Spleen (tissue), 11 donors: ENCODE data around the gene XPC. TPM values are rescaled to one million over a fixed set of nuclear protein-coding genes. Genes with fewer than 3 reads are reported as not detected.
A peak's percentile ranks its signal among the peaks of the same experiment; 100 is the strongest.

ENCODE experiments used
- DNase-seq: peaks from one replicate; pipeline ENCODE4 v3.0.0-alpha.2; 2020
- H3K27ac ChIP-seq, 8 donors: fragments of 200-600 bp; sonication (generic) in 7 of 8; 1 replicate in 4 of 8; 2 replicates in 4 of 8; pipeline versions ENCODE4 v1.5.0 to v1.8.0; 2016 to 2021; ENCODE audit warnings: inconsistent platforms in 4 of 8, mild to moderate bottlenecking in 4 of 8, moderate library complexity in 1 of 8
- H3K27me3 ChIP-seq, 7 donors: fragments of 200-600 bp; sonication (generic) in 6 of 7; replicated peaks in 1 of 7; 1 replicate in 4 of 7; 2 replicates in 3 of 7; pipeline versions ENCODE4 v1.5.0 to v1.8.0; 2016 to 2021; ENCODE audit warnings: inconsistent platforms in 3 of 7, mild to moderate bottlenecking in 1 of 7
- H3K36me3 ChIP-seq, 6 donors: fragments of 200-600 bp; sonication (generic) in 5 of 6; 1 replicate in 4 of 6; 2 replicates in 2 of 6; pipeline versions ENCODE4 v1.5.0 to v1.8.0; 2016 to 2021; ENCODE audit warnings: inconsistent platforms in 2 of 6
- H3K4me1 ChIP-seq, 6 donors: fragments of 200-600 bp; sonication (generic) in 5 of 6; 1 replicate in 3 of 6; 2 replicates in 3 of 6; pipeline versions ENCODE4 v1.5.0 to v1.8.0; 2016 to 2021; ENCODE audit warnings: inconsistent platforms in 3 of 6
- H3K4me3 ChIP-seq, 8 donors: fragments of 200-600 bp; sonication (generic) in 7 of 8; 1 replicate in 4 of 8; 2 replicates in 4 of 8; pipeline versions ENCODE4 v1.5.0 to v1.8.0; 2016 to 2021; ENCODE audit warnings: inconsistent platforms in 4 of 8, mild to moderate bottlenecking in 4 of 8, moderate library complexity in 2 of 8
- H3K9me3 ChIP-seq, 8 donors: fragments of 200-600 bp; sonication (generic) in 7 of 8; 1 replicate in 4 of 8; 2 replicates in 4 of 8; pipeline versions ENCODE4 v1.5.0 to v1.8.0; 2016 to 2021; ENCODE audit warnings: inconsistent platforms in 4 of 8
- CTCF ChIP-seq, 11 experiments: fragments of 200-600 bp in 7 of 11; fragments of 450-650 bp in 4 of 11; sonication (generic) in 4 of 11; IDR thresholded peaks in 8 of 11; conservative IDR thresholded peaks in 3 of 11; 1 replicate in 7 of 11; 2 replicates in 4 of 11; pipeline versions ENCODE4 v1.4.0 to v1.8.0; 2016 to 2021; ENCODE audit warnings: antibody characterized with exemption in 11 of 11, inconsistent platforms in 4 of 11, mild to moderate bottlenecking in 1 of 11
- POLR2A ChIP-seq, 3 donors: fragments of 450-650 bp; IDR thresholded peaks; one replicate each; pipeline ENCODE4 v1.5.1; 2017; ENCODE audit warnings: antibody characterized with exemption in 3 of 3, mild to moderate bottlenecking in 1 of 3
- POLR2AphosphoS5 ChIP-seq, 3 donors: sonication (generic); formaldehyde crosslinking; IDR thresholded peaks; one replicate each; pipeline ENCODE4 v1.5.1; 2017; ENCODE audit warnings: antibody characterized with exemption in 3 of 3
- WGBS, 5 donors: extraction: QIAGEN DNeasy Blood & Tissue Kit in 3 of 5; methylation state at CpG; one replicate each; pipeline versions ENCODE4 v1.1.5 to v1.1.7; 2013 to 2018; 5-methylcytosine and 5-hydroxymethylcytosine counted together
- intact Hi-C: fragments of 100-400 bp; cut with DNase I; formaldehyde crosslinking; loops from one replicate; pipeline ENCODE4 v1.15.0; 2023; ENCODE audit warnings: low total_unique reads
- polyA plus RNA-seq, 3 donors: library from polyadenylated mRNA; stranded (reverse); fragments of 200-250 nt; gene quantifications; one replicate each; pipeline ENCODE4 v1.2.1, GENCODE V29; 2013
- total RNA-seq, 7 donors: library from RNA; depleted of rRNA in 3 of 7; stranded (reverse); fragments of >200 nt in 3 of 7; fragmentation: NEBNext Ultra II Directional in 4 of 7; extraction: Animal tissue kit (Norgen Biotek cat#: 25700) in 4 of 7; gene quantifications; one replicate each; pipeline versions ENCODE4 v1.1.0 to v1.2.1, GENCODE V29; 2016 to 2021
- donor health status: healthy with polysubstance abuse.
- donor health status: DM: no; HTN: no; CAD: no; lungs with moderate emphysema.
- donor health status: DM: no; HTN: no; CAD: no.
- donor health status: Bipolar disorder and iron deficiency.
- donor health status: healthy.
- donor health status: DM: no; HTN: no; CAD: no.
- donor health status: DM: yes; HTN: yes; CAD: no.

XPC gene
- total and polyA plus RNA-seq, 10 donors, result 16.1 to 65.6 (median 47.3) TPM

- WGBS, 5 donors, result 92 to 98% (median 97%) methylated on average over 5 of the region's 5 CpGs
- TF ChIP-seq POLR2A (IDR thresholded peaks at IDR 0.05) (no peak), CTCF (IDR thresholded peaks at IDR 0.05 in 8 of 11, conservative IDR thresholded peaks at IDR 0.05 in 3 of 11) (no peak)
- H3K4me1 ChIP-seq, result peaks cover 15 to 42% (median 32%) of the 10 kb centered on the region in 6 donors
- H3K9me3 ChIP-seq, result no peaks in the 10 kb centered on the region
- peaks cover 2 to 66% (median 52%) of the 10 kb centered on the region in 6 donors for H3K36me3 ChIP-seq
- no peaks in the 10 kb centered on the region for H3K27me3 ChIP-seq
- no peak overlapping the region for H3K27ac ChIP-seq
- intact Hi-C loops, result loop anchor here (10.0 kb wide), 1 partner anchor 234 kb away; no protein-coding TSS in a partner anchor
- DNase-seq, result no peak
- no peak overlapping the region for H3K4me3 ChIP-seq
These were observed 49.7 kb downstream of the XPC start for GRCh38 chr3:14128724-14129123.

GRCh38 chr3:14127516-14128161 is 50.8 kb downstream of the XPC start:
- Histone ChIP-seq H3K4me3 (no peak overlapping the region), H3K27ac (peak overlapping the region in 1 of 8 donors; percentile 94), H3K27me3 (no peaks in the 10 kb centered on the region), H3K4me1 (peaks cover 22 to 53% (median 43%) of the 10 kb centered on the region in 6 donors), H3K9me3 (no peaks in the 10 kb centered on the region), H3K36me3 (peaks cover 2 to 55% (median 41%) of the 10 kb centered on the region in 6 donors)
- DNase-seq, result no peak
- TF ChIP-seq POLR2A (IDR thresholded peaks at IDR 0.05) (no peak), POLR2AphosphoS5 (IDR thresholded peaks at IDR 0.05) (no peak), CTCF (IDR thresholded peaks at IDR 0.05 in 8 of 11, conservative IDR thresholded peaks at IDR 0.05 in 3 of 11) (no peak)
- intact Hi-C loops, result loop anchor here (10.0 kb wide), 1 partner anchor 233 kb away; no protein-coding TSS in a partner anchor
- WGBS, 5 donors, result 83 to 90% (median 85%) methylated on average over 11 to 12 of the region's 12 CpGs

- Histone ChIP-seq H3K4me1 (peaks cover 22 to 56% (median 49%) of the 10 kb centered on the region in 6 donors), H3K4me3 (peak overlapping the region in 2 of 8 donors; percentile 91 to 93), H3K9me3 (no peaks in the 10 kb centered on the region), H3K27me3 (no peaks in the 10 kb centered on the region), H3K36me3 (peaks cover under 1 to 55% (median 35%) of the 10 kb centered on the region in 6 donors), H3K27ac (peak overlapping the region in 4 of 8 donors; percentile 54 to 96 (median 93))
- 74 to 87% (median 78%) methylated on average over 5 of the region's 5 CpGs for WGBS, 5 donors
- DNase-seq, result no peak
- TF ChIP-seq CTCF (IDR thresholded peaks at IDR 0.05 in 8 of 11, conservative IDR thresholded peaks at IDR 0.05 in 3 of 11), result no peak
- TF ChIP-seq POLR2A (IDR thresholded peaks at IDR 0.05), result no peak
- no peak for TF ChIP-seq POLR2AphosphoS5 (IDR thresholded peaks at IDR 0.05)
- intact Hi-C loops, result loop anchor here (10.0 kb wide), 1 partner anchor 232 kb away; no protein-coding TSS in a partner anchor
These were observed 51.4 kb downstream of the XPC start for GRCh38 chr3:14126887-14127505.
